ENCODE measurements around the gene DPYSL3. TPM values are rescaled to one million over a fixed set of nuclear protein-coding genes. Genes with fewer than 3 reads are reported as not detected.

DPYSL3 gene
- total RNA-seq, 2 experiments from 2014 or later, result 0.10 to 0.34 TPM

DNA sequence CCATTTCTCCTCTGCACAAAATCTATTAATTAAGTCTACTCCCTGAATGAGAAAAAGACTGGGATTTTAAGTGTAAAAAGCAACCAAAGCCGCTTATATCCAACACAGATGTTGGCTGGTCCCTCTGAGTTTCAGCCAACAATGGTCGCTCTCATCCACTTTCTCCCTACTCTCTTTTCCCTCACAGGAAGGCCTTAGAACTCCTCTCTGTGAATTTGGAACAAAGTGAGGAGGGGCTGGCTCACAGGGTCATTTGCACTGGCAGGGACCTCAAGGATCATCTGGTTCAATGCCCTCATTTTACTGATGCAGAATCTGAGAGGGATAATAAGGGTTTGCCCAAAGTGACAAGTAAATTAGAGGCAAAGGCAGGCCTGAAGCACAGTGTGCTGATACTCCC is 64.0 kb downstream of the DPYSL3 start:
- CTCF ChIA-PET, result no interaction called here
- POLR2A ChIA-PET, result no interaction called here

DNA sequence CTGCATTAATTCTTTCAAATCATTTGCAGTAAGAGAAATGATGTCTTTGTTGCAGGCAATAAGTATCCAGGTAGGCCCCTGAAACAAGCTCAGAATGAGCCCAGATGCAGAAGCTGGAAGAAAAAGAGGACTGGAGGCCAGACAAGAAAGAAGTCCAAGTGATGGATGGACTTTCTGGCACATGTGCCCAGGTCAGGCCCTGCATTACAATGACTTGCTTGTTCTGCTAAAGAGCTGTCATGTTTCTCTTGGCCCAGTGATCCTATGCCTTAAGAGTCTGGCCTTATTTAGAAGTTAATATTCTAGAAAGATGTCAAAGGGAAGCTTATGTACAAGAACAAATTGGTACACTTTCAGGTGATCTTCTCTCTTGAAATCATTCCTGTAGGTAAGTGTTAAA is 64.8 kb downstream of the DPYSL3 start:
- ChIA-PET CTCF (no interaction called here), POLR2A (no interaction called here)

DNA sequence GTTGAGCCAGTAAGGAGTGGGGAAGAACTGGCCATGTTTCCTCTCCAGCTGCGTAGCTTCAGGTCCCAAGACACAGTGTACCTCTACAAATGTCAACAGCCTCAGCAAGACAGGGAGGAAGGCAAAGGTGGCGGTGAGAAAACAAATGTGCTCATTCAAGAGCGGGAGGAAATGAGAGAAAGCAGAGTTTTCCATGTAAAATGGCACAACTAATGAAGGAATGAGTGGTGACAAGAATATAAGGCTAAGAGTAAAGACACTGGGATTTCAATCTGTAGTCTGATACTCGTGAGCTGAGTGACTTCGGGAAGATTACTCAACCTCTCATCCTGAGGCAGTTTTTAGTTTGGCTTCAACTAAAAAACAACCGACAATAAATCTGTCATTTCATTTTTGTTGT is 67.6 kb downstream of the DPYSL3 start:
- ChIA-PET POLR2A (no interaction called here), CTCF (no interaction called here)

DNA sequence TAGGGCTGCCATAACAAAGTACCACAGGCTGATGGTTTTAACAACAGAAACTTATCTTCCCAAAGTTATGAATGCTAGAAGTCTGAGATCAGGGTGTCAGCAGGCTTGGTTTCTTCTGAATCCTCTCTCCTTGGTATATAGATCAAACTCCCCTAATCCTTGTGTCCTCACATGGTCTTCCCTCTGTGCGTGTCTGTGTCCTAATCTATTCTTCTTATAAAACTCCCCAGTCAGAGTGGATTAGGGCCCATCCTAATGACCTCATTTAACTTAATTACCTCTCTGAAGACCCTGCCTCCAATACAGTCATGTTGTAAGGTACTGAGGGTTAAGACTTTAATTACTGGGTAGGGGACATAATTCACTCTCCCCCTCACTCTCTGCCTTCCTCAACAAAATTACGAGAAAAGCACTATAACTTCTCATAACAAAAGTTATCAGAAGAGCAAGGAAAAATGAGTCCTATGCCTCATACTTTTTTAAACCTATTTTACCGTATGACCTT is 68.6 kb downstream of the DPYSL3 start:
- CTCF ChIA-PET, result no interaction called here

DNA sequence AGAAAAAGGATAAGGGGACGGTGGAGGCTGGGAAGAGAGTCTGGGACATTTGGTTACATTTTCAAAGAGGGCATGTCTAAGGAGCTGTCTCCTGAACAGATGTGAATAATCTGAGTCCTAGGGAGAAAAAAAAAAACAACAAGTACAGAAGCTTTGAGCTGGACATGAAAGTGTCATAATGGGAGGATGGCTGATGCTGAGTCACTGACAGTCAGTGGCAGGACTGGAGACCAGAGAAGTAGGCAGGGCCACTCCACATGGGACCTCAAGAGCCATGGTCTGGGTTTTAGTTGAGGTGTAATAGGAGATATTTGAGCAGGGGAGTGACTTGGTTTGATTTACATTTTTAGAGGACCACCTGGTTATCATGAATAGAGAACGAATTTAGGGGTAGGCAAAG is 70.6 kb downstream of the DPYSL3 start:
- ChIA-PET POLR2A (no interaction called here), CTCF (no interaction called here)

More for the DNA sequence above, 68.6 kb downstream of the DPYSL3 start:
- POLR2A ChIA-PET, result no interaction called here

DNA sequence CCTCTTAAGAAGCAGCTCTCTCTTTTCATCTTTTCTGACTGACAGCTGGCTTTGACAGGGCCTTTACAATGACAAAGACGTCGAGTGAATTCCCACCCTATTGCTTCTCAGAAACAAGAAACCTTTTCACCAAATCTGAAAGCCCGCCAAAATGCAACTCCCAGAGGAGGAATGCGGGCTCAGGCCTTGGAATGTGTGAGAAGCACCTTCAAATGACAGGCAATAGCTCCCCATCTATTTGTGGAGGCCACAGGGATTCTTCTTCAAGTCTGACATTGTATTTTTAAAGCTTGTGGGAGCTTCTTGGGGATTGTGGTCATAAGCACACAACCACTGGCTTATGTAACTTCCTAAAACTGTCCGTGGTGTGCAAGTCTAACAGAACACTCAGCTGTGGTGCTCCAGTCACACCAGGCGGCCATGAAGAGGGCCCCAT is 72.7 kb downstream of the DPYSL3 start:
- ChIA-PET CTCF (no interaction called here), POLR2A (no interaction called here)

DNA sequence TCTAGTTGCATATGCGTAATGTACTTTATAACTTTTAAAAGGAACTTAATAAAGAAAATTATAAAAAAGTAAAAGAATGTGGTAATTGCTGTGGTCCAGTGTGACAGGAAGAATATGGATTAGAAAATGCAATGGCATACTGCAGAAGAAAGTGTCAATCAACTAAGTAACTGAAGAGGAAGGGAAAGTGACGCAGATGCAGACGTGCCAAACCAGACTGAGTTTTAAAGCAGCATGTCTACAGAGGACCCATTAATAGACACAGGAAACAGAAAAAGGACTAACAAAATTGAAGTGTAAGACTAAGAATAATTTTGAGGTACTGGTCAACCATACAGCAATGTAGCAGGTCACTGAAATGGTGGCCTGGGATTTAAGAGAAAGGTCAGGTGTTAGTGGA is 73.3 kb downstream of the DPYSL3 start:
- CTCF ChIA-PET, result no interaction called here
- POLR2A ChIA-PET, result no interaction called here

DNA sequence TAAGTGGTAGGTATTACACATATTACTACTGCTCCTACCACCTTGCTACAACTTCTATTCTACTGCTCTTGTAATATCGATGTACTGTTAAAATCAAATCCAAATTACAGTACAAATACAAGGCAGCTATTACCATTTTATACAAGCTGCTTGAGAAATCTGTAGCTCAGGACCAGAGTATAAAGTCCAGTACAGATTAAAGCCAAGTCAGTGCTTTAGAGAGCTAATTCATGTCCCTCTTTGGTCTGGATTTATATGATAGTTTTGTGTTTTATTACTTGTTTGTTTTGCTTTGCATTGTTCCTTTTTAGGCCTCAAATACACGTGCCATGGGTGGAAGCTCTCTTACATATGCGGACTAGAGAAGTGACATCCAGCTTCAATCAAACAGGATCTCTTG is 75.8 kb downstream of the DPYSL3 start:
- ChIA-PET CTCF (no interaction called here), POLR2A (no interaction called here)

DNA sequence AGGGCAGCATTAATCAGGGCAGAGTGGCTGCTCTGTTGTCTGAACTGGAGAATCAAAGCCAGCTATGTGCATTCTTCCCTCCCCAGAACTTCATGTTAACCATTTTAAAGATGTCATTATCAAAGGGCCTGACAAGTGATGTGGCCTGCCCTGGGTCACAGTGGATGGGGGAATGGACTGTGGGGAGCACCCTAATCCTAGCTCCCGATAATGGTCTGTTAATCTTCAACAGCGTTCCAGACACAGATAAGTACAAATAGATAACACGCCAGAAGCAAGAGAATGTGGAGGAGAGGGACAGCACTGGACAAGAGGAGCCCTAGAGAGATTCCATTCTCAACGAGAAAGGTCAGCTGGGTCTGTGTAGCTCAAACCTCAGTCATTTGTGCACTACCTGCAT is 77.5 kb downstream of the DPYSL3 start:
- POLR2A ChIA-PET, result no interaction called here
- CTCF ChIA-PET, result no interaction called here

DNA sequence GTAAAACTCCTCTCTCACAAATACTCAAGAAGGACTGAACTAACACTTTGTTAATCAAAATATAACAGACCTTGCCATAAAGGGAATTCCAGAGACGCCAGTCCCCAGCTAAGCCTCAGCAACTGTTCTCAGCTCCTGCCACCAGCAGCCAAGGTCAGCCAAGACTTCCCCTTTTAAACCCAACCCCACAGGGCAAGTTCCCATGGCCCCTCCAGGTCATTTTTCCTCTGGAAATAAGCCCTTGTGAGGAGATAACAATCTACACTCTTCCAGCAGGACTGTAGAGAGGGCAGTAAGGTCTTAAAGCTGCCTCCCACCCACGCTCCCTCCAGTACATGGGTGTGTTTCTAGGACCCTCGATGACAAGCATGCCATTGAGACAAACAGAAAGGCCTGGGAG is 78.3 kb downstream of the DPYSL3 start:
- ChIA-PET POLR2A (no interaction called here), CTCF (no interaction called here)

DNA sequence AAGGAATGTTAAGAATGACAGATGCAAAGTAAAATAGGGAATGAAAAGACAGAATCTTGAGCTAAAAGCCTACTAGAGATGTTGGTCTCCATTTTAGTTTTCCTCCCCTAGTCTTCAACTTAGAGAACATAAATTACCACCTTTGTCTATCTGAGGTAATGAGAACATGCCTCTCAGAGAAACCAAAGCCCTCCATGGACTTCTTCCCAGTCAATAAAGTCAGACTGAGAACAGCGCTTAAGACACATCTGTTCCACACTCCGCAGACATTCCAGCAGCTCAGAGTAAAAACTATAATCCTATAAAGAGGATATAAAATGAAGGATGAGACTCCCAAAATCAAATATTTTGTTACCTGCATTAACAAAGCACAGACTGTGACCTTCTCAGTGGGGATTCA is 79.2 kb downstream of the DPYSL3 start:
- CTCF ChIA-PET, result interaction anchor here (0.6 kb wide), 1 partner anchor 146 kb away, joined by 3 read pairs; no protein-coding TSS in a partner anchor
- POLR2A ChIA-PET, result no interaction called here

DNA sequence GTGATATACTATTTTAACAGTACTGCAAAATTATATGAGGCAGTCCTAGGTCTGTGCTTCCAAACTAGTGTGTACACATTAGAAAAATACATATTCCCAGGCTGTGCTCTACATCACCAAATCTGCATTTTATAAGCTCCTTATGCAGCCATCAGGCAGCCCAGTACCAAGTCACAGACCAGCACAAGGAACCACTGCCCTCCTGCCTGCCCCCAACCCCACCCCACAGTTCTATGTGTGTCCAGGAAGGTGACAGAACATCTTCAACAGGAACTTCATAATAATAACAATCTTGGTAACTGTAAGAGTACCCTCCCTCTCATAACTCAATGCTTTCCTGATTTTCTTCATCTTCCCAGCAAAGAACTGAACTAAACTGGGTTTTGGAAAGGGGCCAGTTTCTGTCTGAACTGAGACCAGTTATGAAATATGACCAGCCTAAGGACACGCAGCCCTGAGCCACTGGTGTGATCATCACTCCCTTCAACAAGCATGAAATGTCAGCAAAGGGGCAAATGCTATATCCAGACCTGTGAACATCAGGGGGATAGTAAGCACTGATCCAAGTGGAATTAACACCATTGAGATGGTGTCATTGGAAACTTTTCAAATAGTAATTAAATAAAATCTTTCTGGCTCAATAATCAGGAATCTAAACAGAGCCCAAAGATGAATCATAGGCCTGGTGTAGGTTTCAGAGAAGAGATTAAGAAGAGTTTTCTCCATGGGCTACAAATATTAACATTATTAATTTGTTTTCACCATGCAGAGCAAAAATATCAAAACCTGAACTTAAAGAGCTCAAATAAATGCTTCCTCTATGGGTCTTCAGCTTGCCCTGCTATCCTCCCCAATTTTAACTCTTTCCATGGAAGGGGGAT is 82.1 kb downstream of the DPYSL3 start:
- CTCF ChIA-PET, result no interaction called here
- POLR2A ChIA-PET, result no interaction called here

DNA sequence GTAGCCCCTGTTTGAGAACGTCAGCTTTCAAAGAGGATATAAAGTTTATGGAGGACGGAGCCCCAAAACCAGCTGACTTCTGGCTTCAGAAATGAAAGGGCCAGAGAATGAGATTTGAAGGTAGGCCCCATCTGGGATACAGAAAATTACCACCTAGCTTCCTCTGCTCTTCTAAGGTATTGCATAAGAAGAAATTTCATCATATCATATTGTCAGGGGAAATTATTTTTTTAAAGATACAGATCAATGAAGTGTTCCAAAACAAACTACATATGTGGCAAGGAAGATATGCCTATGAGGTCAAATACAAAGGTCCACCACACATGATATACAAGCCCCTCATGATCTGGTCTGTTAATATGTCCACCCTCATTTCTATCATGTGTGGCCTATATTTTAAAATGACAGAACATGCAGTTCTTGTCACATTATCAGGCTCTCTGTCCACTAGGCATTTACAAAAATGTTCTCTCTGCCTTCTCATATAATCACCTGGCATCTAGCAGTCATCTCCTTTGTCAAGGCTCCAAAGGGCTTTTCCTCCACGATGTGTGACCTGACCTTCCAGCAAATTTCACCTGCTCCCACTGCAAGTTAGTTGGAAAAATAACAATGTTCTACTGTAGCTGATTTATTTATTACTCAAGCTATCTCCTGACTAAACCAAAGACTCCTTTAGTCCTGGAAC is 83.1 kb downstream of the DPYSL3 start:
- CTCF ChIA-PET, result interaction anchor here (0.5 kb wide), 1 partner anchor 396 kb away, joined by 3 read pairs; no protein-coding TSS in a partner anchor
- POLR2A ChIA-PET, result no interaction called here

DNA sequence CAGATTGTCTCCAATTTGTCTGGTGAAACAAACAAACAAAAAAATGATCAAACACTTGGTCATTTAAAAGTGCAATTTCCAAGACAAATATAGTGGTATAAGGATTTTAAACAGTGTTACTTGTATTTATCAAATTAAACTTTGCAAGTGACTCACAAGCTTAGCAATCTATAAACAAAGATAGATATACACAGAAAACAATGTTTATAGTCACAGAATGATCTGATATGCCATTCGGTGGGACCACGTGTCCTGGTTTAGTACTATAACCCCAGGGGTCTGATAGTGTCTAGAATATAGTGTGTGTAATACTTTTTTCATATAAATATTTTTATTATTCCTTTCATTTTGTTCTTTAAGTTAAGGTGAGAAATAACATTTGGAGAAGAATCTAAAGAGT is 91.3 kb downstream of the DPYSL3 start:
- POLR2A ChIA-PET, result no interaction called here
- CTCF ChIA-PET, result no interaction called here

DNA sequence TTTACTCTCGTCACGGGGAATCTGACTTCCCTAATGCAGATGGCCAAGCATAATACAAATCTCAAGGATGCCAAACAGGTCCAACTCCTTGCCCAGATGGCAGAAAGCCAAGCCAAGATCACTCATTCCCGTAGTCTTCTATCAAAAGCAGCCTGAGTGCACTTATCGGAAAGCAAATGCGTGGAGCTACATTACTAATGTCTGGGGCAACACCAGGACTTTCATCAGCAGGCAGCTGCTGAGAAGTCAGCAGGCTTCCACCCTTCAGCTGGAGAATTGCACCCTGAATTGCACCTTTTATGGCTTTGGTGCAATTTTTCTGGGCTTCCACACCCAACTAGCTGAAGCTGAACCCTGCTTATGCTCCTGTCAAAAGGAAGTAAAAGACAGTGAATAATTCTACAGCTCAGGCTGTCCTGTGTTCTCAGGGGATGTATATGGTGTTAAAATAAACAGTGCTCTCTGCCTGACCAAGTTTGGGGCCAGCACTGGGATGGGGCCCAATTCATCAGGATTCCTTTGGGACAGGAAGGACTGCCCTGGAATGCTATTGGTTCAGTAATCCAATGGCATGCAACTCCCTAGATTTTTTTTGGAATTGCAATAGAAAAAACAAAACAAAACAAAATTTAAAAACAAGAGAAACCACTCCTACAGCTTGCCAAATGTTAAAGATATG is 92.6 kb downstream of the DPYSL3 start:
- CTCF ChIA-PET, result no interaction called here
- POLR2A ChIA-PET, result no interaction called here

DNA sequence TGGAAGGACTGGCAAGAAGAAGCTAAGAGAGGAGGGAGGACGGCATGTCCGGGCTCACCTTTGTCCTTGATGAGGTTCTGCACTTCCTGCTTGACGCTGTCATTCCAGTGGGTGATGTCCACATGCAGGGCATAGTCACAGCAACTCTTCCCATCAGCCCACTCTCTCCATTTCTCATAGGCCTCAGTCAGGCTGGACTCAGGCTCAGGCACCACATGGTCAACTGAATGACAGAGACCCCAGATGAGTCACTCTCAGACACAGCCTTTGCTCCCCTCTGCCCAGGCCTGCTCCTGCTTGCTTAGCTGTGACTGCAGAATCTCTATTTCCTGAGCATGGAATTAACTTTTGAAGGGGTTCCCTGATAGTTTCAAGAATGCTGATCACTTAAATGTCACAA is 94.2 kb downstream of the DPYSL3 start:
- ChIA-PET CTCF (interaction anchor here (0.6 kb wide), 1 partner anchor 163 kb away, joined by 3 read pairs; no protein-coding TSS in a partner anchor), POLR2A (no interaction called here)

DNA sequence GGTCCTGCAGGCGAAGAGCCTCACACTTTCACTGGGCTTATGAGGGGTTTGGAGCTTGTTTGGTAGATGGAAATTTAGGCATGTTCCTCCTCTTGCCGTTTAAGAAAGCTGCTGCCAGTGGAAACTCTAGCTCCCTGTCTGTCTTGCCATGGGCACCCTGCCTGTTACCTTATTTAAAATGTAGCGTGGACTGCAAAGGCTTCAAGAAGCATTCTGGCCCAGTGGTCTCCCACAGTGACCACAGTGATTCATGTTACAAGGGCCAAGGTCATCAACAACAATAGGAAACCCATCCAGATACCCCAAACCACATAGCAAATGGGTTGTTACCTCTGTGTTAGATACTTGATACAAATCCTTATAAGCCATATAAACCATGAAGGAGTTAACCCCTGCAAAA is 96.6 kb downstream of the DPYSL3 start:
- CTCF ChIA-PET, result no interaction called here
- POLR2A ChIA-PET, result no interaction called here

DNA sequence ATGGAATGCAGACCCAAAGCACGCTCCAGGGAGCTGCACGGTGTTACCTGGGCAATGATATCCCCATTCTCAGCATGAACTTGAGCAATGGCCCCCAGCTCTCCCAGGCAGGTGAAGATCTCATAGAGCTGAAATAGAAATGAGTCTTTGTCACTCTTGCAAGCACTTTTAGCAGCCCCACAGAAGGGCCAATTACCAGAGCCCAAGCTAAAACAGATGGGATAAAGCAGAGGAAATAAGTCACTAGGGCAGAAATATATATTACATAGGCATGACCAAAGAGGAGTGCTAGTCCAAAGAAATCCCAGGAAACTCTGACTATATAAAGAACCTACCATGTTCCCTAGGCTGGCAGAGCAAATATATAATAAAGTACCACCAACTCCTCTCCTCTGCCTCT is 97.3 kb downstream of the DPYSL3 start:
- ChIA-PET CTCF (no interaction called here), POLR2A (no interaction called here)

DNA sequence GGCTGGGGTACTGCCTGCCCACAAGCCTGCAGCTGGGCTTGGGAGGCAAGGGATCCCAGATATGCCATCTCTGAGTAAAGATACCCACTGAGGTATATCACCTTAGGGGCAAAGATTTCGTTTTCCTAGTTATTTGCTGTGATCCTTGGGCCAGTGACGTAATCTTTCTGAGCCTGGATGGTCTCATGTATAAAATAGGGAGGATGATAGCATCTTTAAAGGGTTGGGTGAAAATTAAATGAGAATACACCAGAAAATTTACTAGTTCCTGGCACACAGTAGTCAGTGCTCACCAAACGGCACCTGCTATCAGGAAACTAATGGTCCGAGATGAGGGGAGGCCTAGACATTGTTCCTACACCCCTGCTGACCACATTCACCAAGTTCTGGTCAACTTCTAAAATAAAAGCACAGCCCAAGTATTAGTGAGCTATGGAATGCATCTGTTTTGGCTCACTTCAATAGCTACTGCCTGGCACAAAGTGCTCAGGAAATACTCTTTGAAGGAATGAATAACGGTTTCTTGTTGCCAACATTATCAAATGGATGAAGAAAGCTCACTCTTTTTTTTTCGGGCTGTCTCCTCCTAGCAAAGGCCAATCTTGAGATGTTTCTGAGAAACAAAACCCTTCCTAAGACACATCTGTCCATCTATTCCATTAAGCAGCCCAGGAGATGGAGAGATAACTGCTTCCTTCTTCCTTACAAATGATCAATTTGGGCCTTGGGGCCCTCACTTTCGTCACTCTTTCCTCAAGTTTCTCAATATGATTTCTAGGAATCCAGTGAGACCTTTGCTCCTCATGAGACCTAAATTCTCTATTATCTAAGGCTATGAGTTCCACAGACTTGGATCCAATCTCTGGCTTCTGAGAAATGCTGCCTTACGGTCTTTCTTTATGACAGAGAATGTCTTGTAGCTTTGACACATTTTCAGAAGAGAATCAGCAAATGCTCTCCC is 98.2 kb downstream of the DPYSL3 start:
- POLR2A ChIA-PET, result no interaction called here
- CTCF ChIA-PET, result no interaction called here
